Activated CD4-positive, alpha-beta T cell treated with anti-CD3 and anti-CD28 coated beads for 48 hours (primary cell): ENCODE data around the gene IL17RE.
"Not testable (repeated sequence)": the region's sequence is repeated elsewhere in the genome, so short reads cannot be mapped to it uniquely, and the experiment has no call there.

Experiments
- DNase-seq: peaks from one replicate; pipeline ENCODE4 v3.0.0-alpha.2; 2020

The IL17RE gene

GRCh38 chr3:9883706-9884554 lies 18.7 kb upstream of the IL17RE start:
- no peak for DNase-seq

- no peak for DNase-seq
These were observed 18.0 kb upstream of the IL17RE start for GRCh38 chr3:9884555-9885165.

GRCh38 chr3:9886328-9886727 lies 16.3 kb upstream of the IL17RE start:
- no peak for DNase-seq

GRCh38 chr3:9887480-9887879 lies 15.2 kb upstream of the IL17RE start:
- DNase-seq, result no peak

GRCh38 chr3:9888540-9888939 lies 14.1 kb upstream of the IL17RE start:
- DNase-seq, result no peak

- no peak for DNase-seq
These were observed 13.2 kb upstream of the IL17RE start for GRCh38 chr3:9889405-9889804.

- peak; percentile 94 for DNase-seq
These were observed 12.2 kb upstream of the IL17RE start, which contains the start of gene JAGN1 for GRCh38 chr3:9890249-9891071. Gene JAGN1, plus strand, starts transcription at chr3:9890610. Its CDS starts 113 bp downstream, at chr3:9890723.

- no peak for DNase-seq
These were observed 11.5 kb upstream of the IL17RE start for GRCh38 chr3:9891072-9891622.

- DNase-seq, result no peak
These were observed 8.9 kb upstream of the IL17RE start for GRCh38 chr3:9893739-9894138.

- not testable (repeated sequence) for DNase-seq
These were observed 6.9 kb upstream of the IL17RE start for GRCh38 chr3:9895715-9896114.

GRCh38 chr3:9896755-9897407 lies 5.8 kb upstream of the IL17RE start:
- DNase-seq, result not testable (repeated sequence)

GRCh38 chr3:9897408-9898372 lies 5.0 kb upstream of the IL17RE start:
- no peak for DNase-seq

- DNase-seq, result no peak
These were observed 4.0 kb upstream of the IL17RE start for GRCh38 chr3:9898467-9899241.

- no peak for DNase-seq
These were observed 3.3 kb upstream of the IL17RE start for GRCh38 chr3:9899289-9899791.

- DNase-seq, result not testable (repeated sequence)
These were observed 1.7 kb upstream of the IL17RE start for GRCh38 chr3:9900965-9901415.

GRCh38 chr3:9901967-9902366 lies 681 bp upstream of the IL17RE start:
- peak; percentile 51 for DNase-seq

- peak; percentile 30 for DNase-seq
These were observed 583 bp downstream of the IL17RE start for GRCh38 chr3:9903238-9903624.

GRCh38 chr3:9903904-9904303 lies 1.3 kb downstream of the IL17RE start:
- DNase-seq, result no peak

GRCh38 chr3:9906480-9906879 lies 3.8 kb downstream of the IL17RE start:
- no peak for DNase-seq

GRCh38 chr3:9908286-9908685 lies 5.6 kb downstream of the IL17RE start:
- no peak for DNase-seq
